ENCODE results near the gene SIX3.

GRCh38 chr2:44952806-44953498 lies 11.4 kb downstream of the SIX3 start:
- TF ChIP-seq CTCF (conservative IDR thresholded peaks at IDR 0.05 in 1 of 2, IDR thresholded peaks at IDR 0.05 in 1 of 2; ENCODE audit: extremely low read depth in 1 of 2, insufficient read depth in 1 of 2, low read depth in 1 of 2, low read length in 2 of 2) (no peak), EZH2 (IDR thresholded peaks at IDR 0.05; ENCODE audit: borderline replicate concordance, low read length) (no peak)

Measured in mammary epithelial cell (primary cell).